HL-60 (cell line): ENCODE results near the gene CDC42BPG.

ENCODE experiments used
- CTCF ChIP-seq: IDR thresholded peaks from one replicate; pipeline ENCODE4 v1.5.1; 2011; ENCODE audit warnings: low read length, control low read depth, inconsistent platforms; ENCODE audit not compliant: insufficient read depth
- POLR2AphosphoS5 ChIP-seq: IDR thresholded peaks from 2 replicates; pipeline ENCODE4 v1.6.1; 2012; ENCODE audit warnings: low read depth

GRCh38 chr11:64790205-64791095, 54.0 kb downstream of the CDC42BPG start:
- no peak for TF ChIP-seq POLR2AphosphoS5
- TF ChIP-seq CTCF, result no peak
